Forelimb muscle (tissue), 1 donor: Measurements from ENCODE around the gene DPY19L3. TPM values are rescaled to one million over a fixed set of nuclear protein-coding genes. Genes with fewer than 3 reads are reported as not detected.
"Not testable (repeated sequence)": the region's sequence is repeated elsewhere in the genome, so short reads cannot be mapped to it uniquely, and the experiment has no call there.

Experiments used
- DNase-seq: peaks from one replicate; pipeline ENCODE4 v3.0.0-alpha.2; 2013; ENCODE audit warnings: low read depth
- polyA plus RNA-seq: library from polyadenylated mRNA; unstranded; fragments of 120-200 nt; gene quantifications from one replicate; pipeline ENCODE4 v1.2.1, GENCODE V29; 2013; ENCODE audit not compliant: insufficient read length

The DPY19L3 gene
- polyA plus RNA-seq, 1 donor = 23.3 TPM

GRCh38 chr19:32442650-32443049, 37.1 kb downstream of the DPY19L3 start:
- no peak for DNase-seq

GRCh38 chr19:32447534-32447933, 42.0 kb downstream of the DPY19L3 start:
- not testable (repeated sequence) for DNase-seq

- no peak for DNase-seq
These were observed 42.5 kb downstream of the DPY19L3 start for GRCh38 chr19:32448026-32448425.

GRCh38 chr19:32450217-32450616, 44.6 kb downstream of the DPY19L3 start:
- no peak for DNase-seq

- DNase-seq = no peak
These were observed 48.2 kb downstream of the DPY19L3 start for GRCh38 chr19:32453736-32454135.

GRCh38 chr19:32456406-32456805, 50.8 kb downstream of the DPY19L3 start:
- DNase-seq = no peak

GRCh38 chr19:32457571-32458158, 52.1 kb downstream of the DPY19L3 start:
- DNase-seq = no peak

GRCh38 chr19:32458500-32459123, 53.0 kb downstream of the DPY19L3 start:
- no peak for DNase-seq

GRCh38 chr19:32459204-32459865, 53.8 kb downstream of the DPY19L3 start:
- no peak for DNase-seq

- no peak for DNase-seq
These were observed 54.9 kb downstream of the DPY19L3 start for GRCh38 chr19:32460476-32460875.

GRCh38 chr19:32464279-32464678, 58.7 kb downstream of the DPY19L3 start:
- DNase-seq = no peak

- DNase-seq = no peak
These were observed 59.6 kb downstream of the DPY19L3 start for GRCh38 chr19:32465176-32465575.

- no peak for DNase-seq
These were observed 64.2 kb downstream of the DPY19L3 start for GRCh38 chr19:32469795-32470194.

- no peak for DNase-seq
These were observed 65.5 kb downstream of the DPY19L3 start for GRCh38 chr19:32471095-32471494.

- DNase-seq = no peak
These were observed 66.2 kb downstream of the DPY19L3 start for GRCh38 chr19:32471811-32472210.

- no peak for DNase-seq
These were observed 69.8 kb downstream of the DPY19L3 start for GRCh38 chr19:32475141-32476031.

GRCh38 chr19:32476032-32476350, 70.4 kb downstream of the DPY19L3 start:
- no peak for DNase-seq

- DNase-seq = no peak
These were observed 74.8 kb downstream of the DPY19L3 start for GRCh38 chr19:32480321-32480720.

GRCh38 chr19:32483574-32483973, 78.0 kb downstream of the DPY19L3 start:
- DNase-seq = no peak

- no peak for DNase-seq
These were observed 84.4 kb downstream of the DPY19L3 start for GRCh38 chr19:32489971-32490370.

GRCh38 chr19:32497391-32497790, 91.8 kb downstream of the DPY19L3 start:
- no peak for DNase-seq

GRCh38 chr19:32498648-32499200, 93.2 kb downstream of the DPY19L3 start:
- no peak for DNase-seq
